Mesothelial cell of epicardium (in vitro differentiated cells): ENCODE data around the gene SP3. TPM values are rescaled to one million over a fixed set of nuclear protein-coding genes. Genes with fewer than 3 reads are reported as not detected.

ENCODE experiments used
- DNase-seq, 2 experiments: peaks; one replicate each; pipeline ENCODE4 v3.0.0; 2021; ENCODE audit warnings: low spot score in 2 of 2; ENCODE audit not compliant: unreplicated experiment in 2 of 2
- H3K27ac Mint-ChIP-seq: 2 replicates; pipeline ENCODE4 v1.8.0; 2021; ENCODE audit warnings: mixed read lengths
- H3K27me3 Mint-ChIP-seq: 2 replicates; pipeline ENCODE4 v1.8.0; 2021; ENCODE audit warnings: low read depth, mixed read lengths
- H3K36me3 Mint-ChIP-seq: 2 replicates; pipeline ENCODE4 v1.8.0; 2021; ENCODE audit warnings: mixed read lengths
- H3K4me1 Mint-ChIP-seq: 2 replicates; pipeline ENCODE4 v1.8.0; 2021; ENCODE audit warnings: mixed read lengths
- H3K4me3 Mint-ChIP-seq: 2 replicates; pipeline ENCODE4 v1.8.0; 2021; ENCODE audit warnings: mild to moderate bottlenecking, moderate library complexity, mixed read lengths
- H3K9me3 Mint-ChIP-seq: 2 replicates; pipeline ENCODE4 v1.8.0; 2021; ENCODE audit warnings: mixed read lengths
- CTCF ChIP-seq: fragments of 200-600 bp; sonication (generic); IDR thresholded peaks from one replicate; pipeline ENCODE4 v1.5.0; 2021; ENCODE audit warnings: antibody characterized with exemption; ENCODE audit not compliant: unreplicated experiment
- total RNA-seq: library from RNA; stranded (reverse); gene quantifications from 3 replicates; pipeline ENCODE4 v1.2.1, GENCODE V29; 2021

Gene SP3
- total RNA-seq, 1 donor from 2014 or later = 113 TPM

- no peaks in the 10 kb centered on the region for H3K27me3 Mint-ChIP-seq
- no peaks in the 10 kb centered on the region for H3K36me3 Mint-ChIP-seq
- TF ChIP-seq CTCF = no peak
- no peak overlapping the region for H3K4me3 Mint-ChIP-seq
- H3K27ac Mint-ChIP-seq = no peak overlapping the region
- H3K9me3 Mint-ChIP-seq = no peaks in the 10 kb centered on the region
- no peak for DNase-seq
- H3K4me1 Mint-ChIP-seq = peaks cover 9% of the 10 kb centered on the region
These were observed 106.9 kb downstream of the SP3 start for GRCh38 chr2:173858291-173858731.
